Small intestine (tissue), 7 donors: ENCODE data around the gene CRMP1. TPM values are rescaled to one million over a fixed set of nuclear protein-coding genes. Genes with fewer than 3 reads are reported as not detected.

Source experiments
- DNase-seq, 2 donors: peaks; one replicate each; pipeline versions ENCODE4 v3.0.0 to v3.0.0-alpha.2; 2013
- FAIRE-seq: peaks from 2 replicates; lab custom pipeline; 2012; peaks lifted over from hg19 to GRCh38; lab: Jason Lieb, UNC
- H3K27ac ChIP-seq, 3 donors: one replicate each; pipeline ENCODE4 v1.5.1; 2013; ENCODE audit warnings: low read length in 2 of 3, mild to moderate bottlenecking in 2 of 3, control low read depth in 1 of 3, inconsistent platforms in 1 of 3, low read depth in 1 of 3, moderate library complexity in 1 of 3
- H3K27me3 ChIP-seq, 3 donors: one replicate each; pipeline ENCODE4 v1.6.1; 2013; ENCODE audit warnings: low read length in 3 of 3, inconsistent platforms in 1 of 3; ENCODE audit not compliant: control insufficient read depth in 3 of 3, insufficient read depth in 3 of 3
- H3K36me3 ChIP-seq, 3 donors: one replicate each; pipeline ENCODE4 v1.6.1; 2013; ENCODE audit warnings: low read length in 3 of 3, inconsistent platforms in 1 of 3, low read depth in 1 of 3, mild to moderate bottlenecking in 1 of 3, moderate library complexity in 1 of 3; ENCODE audit not compliant: control insufficient read depth in 3 of 3, insufficient read depth in 2 of 3
- H3K4me1 ChIP-seq, 3 donors: one replicate each; pipeline ENCODE4 v1.6.1; 2013; ENCODE audit warnings: low read length in 2 of 3, inconsistent platforms in 1 of 3, low read depth in 1 of 3, mild to moderate bottlenecking in 1 of 3, moderate library complexity in 1 of 3; ENCODE audit not compliant: control insufficient read depth in 3 of 3, insufficient read depth in 2 of 3
- H3K4me3 ChIP-seq, 3 donors: one replicate each; pipeline ENCODE4 v1.5.1; 2013; ENCODE audit warnings: low read length in 3 of 3, control low read depth in 1 of 3, inconsistent platforms in 1 of 3, low read depth in 1 of 3, mild to moderate bottlenecking in 1 of 3, moderate library complexity in 1 of 3
- H3K9me3 ChIP-seq, 2 donors: one replicate each; pipeline ENCODE4 v1.6.1; 2013; ENCODE audit warnings: low read depth in 1 of 2, low read length in 1 of 2; ENCODE audit not compliant: control insufficient read depth in 2 of 2, insufficient read depth in 1 of 2
- WGBS, 3 donors: extraction: QIAGEN DNeasy Blood & Tissue Kit; methylation state at CpG; one replicate each; pipeline ENCODE4 v1.1.7; 2013; 5-methylcytosine and 5-hydroxymethylcytosine counted together
- polyA plus RNA-seq, 4 donors: library from polyadenylated mRNA; stranded (reverse) in 3 of 4; unstranded in 1 of 4; fragments of 200-250 nt in 3 of 4; fragments of 120-200 nt in 1 of 4; gene quantifications; one replicate each; pipeline versions ENCODE4 v1.2.1 to v1.2.3, GENCODE V29; 2013
- donor health status: healthy with polysubstance abuse.
- donor health status: control.
- donor health status: control.
- donor health status: Bipolar disorder and iron deficiency.
- donor health status: healthy.

The CRMP1 gene
- polyA plus RNA-seq, 4 donors = 0.22 to 9.1 (median 3.9) TPM

DNA sequence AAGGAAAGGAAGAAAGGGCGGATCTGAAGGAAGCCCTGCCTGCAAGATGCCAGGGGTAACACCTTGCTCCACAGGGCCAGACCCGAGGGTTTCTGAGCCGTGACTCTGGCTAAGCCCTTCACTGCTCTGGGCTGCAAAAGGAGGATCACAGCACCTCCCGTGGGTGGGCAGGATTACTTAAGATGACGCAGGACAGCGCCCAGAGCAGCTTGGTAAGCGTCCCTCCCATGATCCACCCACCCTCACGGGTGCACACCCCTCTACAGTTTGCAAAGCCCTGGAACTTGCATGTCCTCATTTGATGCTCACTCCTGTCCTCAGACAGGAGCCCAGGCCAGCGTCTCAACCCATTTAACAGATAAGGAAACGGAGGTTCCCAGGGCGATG, 64.9 kb downstream of the CRMP1 start:
- H3K4me3 ChIP-seq = no peak overlapping the region
- no peak for DNase-seq
- 78 to 84% (median 81%) methylated on average over 11 of the region's 11 CpGs for WGBS, 3 donors
- H3K36me3 ChIP-seq = peaks cover 0 to 6% (median 0%) of the 10 kb centered on the region in 3 donors
- no peaks in the 10 kb centered on the region for H3K9me3 ChIP-seq
- no peak overlapping the region for H3K27ac ChIP-seq
- no peaks in the 10 kb centered on the region for H3K27me3 ChIP-seq
- no peaks in the 10 kb centered on the region for H3K4me1 ChIP-seq
- FAIRE-seq = no peak

DNA sequence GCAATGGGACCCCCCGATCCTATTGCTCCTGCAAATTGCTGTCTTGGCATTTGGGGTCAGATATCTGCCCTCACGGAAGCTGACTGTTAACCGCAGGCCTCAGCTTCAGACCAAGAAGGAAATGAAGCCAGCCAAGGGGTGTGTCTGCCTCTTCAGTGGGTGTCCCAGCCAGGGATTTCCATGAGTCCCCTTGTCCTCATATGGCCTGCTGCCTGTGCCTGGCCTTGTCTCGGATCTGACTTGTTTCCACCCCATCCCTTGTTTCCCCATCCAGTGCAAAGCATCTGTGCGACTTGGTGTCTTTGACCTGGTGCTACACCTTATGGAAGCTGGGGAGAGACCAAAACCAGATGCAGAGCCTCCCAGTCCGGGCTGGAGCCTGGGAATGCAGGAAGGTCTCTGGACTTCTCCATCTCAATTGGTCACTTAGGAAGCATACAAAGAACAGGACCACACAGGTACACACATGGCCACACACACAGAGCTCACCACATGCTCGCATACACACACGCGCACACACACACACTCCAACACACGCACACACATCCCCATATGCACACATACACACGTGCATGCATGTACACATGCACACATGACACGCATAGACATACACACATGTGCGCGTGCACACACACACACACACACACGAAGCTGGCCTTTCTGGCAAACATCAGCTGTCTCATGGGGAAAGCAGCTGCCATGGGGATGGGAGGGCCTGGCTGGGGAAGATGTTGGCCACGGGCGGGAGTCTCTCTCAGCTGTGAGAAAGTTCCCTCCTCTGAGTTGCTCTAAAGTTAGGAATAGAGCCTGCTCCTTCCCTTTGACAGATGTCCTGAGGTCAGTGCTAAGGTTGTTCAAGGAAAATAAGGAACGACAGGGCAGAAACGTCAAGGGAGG, 65.5 kb downstream of the CRMP1 start:
- 63 to 78% (median 73%) methylated on average over 19 of the region's 19 CpGs for WGBS, 3 donors
- H3K9me3 ChIP-seq = no peaks in the 10 kb centered on the region
- FAIRE-seq (no peak), DNase-seq (no peak)
- H3K4me1 ChIP-seq = no peaks in the 10 kb centered on the region
- H3K4me3 ChIP-seq = no peak overlapping the region
- H3K27me3 ChIP-seq = no peaks in the 10 kb centered on the region
- no peak overlapping the region for H3K27ac ChIP-seq
- peaks cover 0 to 6% (median 0%) of the 10 kb centered on the region in 3 donors for H3K36me3 ChIP-seq

DNA sequence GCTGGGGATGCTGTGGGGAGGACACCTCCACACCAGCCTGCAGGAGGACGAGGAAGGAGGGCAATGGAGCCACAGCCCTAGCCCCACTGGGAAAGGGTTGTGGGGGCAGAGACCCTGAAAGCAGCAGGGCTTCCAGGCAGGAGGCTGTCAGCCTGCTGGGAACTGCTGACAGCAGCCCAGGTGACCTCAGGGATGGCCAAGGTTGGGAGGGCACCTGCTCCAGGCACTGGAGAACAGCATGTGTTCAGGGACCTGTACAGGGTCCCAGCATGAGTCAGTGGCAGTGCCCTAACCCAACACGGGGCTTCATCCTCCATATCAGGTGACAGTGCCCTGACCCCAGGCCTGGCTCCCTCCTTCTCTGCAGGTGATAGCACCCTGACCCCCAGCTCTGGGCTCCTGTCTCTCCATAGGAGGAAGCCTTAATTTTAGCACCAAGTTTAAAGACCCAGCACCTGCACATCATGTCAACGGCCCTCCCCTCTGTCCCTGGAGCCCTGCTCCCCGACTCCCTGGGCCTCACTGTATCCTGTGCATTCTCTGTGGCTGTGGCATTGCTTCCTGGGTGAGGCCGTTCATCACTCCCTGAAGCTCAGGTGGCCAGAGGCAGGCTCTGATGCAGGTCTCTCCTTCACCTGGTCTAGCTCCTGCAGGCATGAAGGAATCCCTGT, 66.3 kb downstream of the CRMP1 start:
- H3K27ac ChIP-seq = no peak overlapping the region
- no peaks in the 10 kb centered on the region for H3K4me1 ChIP-seq
- DNase-seq (no peak), FAIRE-seq (no peak)
- no peak overlapping the region for H3K4me3 ChIP-seq
- H3K36me3 ChIP-seq = peaks cover 0 to 6% (median 0%) of the 10 kb centered on the region in 3 donors
- WGBS, 3 donors = 44 to 50% (median 49%) methylated on average over 5 of the region's 5 CpGs
- H3K27me3 ChIP-seq = no peaks in the 10 kb centered on the region
- no peaks in the 10 kb centered on the region for H3K9me3 ChIP-seq

DNA sequence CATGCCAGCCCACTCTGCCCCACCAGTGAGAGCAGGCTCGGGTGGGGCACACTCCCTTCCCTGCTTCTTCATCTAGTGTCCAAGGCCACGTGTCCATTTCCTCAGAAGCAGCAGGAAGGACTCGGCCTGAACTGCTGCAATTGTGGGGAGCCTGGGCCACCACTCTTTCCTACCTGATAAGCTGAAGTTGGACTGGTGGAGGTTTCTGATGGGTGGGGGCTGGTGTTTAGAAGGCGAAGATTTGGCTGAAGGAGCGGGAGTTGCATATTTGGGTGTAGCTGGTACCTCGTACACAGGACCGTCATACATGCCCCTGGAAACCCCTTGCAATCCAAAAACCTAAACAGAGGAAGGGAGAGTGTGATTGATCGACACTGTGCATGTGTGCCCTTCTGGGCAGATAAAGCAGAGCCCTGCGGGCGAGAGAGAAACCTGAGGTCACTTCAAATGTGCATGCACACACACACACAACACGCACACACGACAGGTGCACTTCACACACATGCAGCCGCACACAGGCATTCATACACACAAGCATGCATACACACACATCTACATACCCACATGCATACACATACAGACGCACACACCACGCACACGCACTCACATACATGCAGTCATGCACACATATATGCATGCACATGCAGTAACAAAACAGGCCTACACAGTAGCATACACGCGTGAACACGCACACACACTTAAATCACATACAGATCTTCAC, 67.4 kb downstream of the CRMP1 start:
- no peaks in the 10 kb centered on the region for H3K9me3 ChIP-seq
- H3K27me3 ChIP-seq = no peaks in the 10 kb centered on the region
- WGBS, 3 donors = 87% methylated on average over 19 of the region's 19 CpGs
- DNase-seq = no peak
- no peak for FAIRE-seq
- no peaks in the 10 kb centered on the region for H3K4me1 ChIP-seq
- no peak overlapping the region for H3K4me3 ChIP-seq
- no peak overlapping the region for H3K27ac ChIP-seq
- H3K36me3 ChIP-seq = peaks cover 0 to 12% (median 0%) of the 10 kb centered on the region in 3 donors

DNA sequence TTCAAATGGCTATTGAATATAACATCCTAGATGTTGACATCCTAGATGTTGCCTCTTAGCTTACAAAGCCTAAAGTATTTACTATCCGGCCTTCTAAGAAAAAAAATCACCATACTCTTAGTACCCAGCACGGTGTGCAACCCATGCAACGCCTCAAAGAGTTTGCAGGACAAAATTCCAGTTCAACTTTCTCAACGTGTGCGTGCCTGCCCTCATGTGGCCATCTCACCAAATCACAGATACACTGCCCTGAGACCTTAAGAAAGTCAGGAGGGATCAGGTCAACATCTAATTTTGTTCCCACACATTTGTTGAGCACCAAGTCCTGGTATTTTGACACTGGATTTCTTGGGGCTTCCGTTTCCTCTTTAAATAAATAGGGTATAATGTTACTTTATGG, 68.3 kb downstream of the CRMP1 start:
- Histone ChIP-seq H3K4me3 (no peak overlapping the region), H3K27me3 (no peaks in the 10 kb centered on the region), H3K27ac (no peak overlapping the region), H3K36me3 (peaks cover 0 to 14% (median 0%) of the 10 kb centered on the region in 3 donors), H3K9me3 (no peaks in the 10 kb centered on the region), H3K4me1 (no peaks in the 10 kb centered on the region)
- DNase-seq (peak in 1 of 2 donors; percentile 13), FAIRE-seq (no peak)
- 60 to 71% (median 62%) methylated on average over 6 of the region's 6 CpGs for WGBS, 3 donors

- no peaks in the 10 kb centered on the region for H3K9me3 ChIP-seq
- FAIRE-seq = no peak
- H3K4me3 ChIP-seq = no peak overlapping the region
- no peak for DNase-seq
- H3K27ac ChIP-seq = no peak overlapping the region
- 77 to 85% (median 83%) methylated on average over 7 of the region's 7 CpGs for WGBS, 3 donors
- no peaks in the 10 kb centered on the region for H3K27me3 ChIP-seq
- no peaks in the 10 kb centered on the region for H3K4me1 ChIP-seq
- peaks cover 0 to 14% (median 0%) of the 10 kb centered on the region in 3 donors for H3K36me3 ChIP-seq
These were observed 68.7 kb downstream of the CRMP1 start for GRCh38 chr4:5824227-5824626.

GRCh38 chr4:5823542-5824211, 69.2 kb downstream of the CRMP1 start:
- peaks cover 0 to 14% (median 0%) of the 10 kb centered on the region in 3 donors for H3K36me3 ChIP-seq
- no peak for FAIRE-seq
- H3K27me3 ChIP-seq = no peaks in the 10 kb centered on the region
- H3K9me3 ChIP-seq = no peaks in the 10 kb centered on the region
- DNase-seq = no peak
- H3K27ac ChIP-seq = no peak overlapping the region
- no peak overlapping the region for H3K4me3 ChIP-seq
- 79 to 88% (median 80%) methylated on average over 10 of the region's 10 CpGs for WGBS, 3 donors
- H3K4me1 ChIP-seq = no peaks in the 10 kb centered on the region

GRCh38 chr4:5822619-5823018, 70.3 kb downstream of the CRMP1 start:
- 52 to 66% (median 65%) methylated on average over 5 of the region's 5 CpGs for WGBS, 3 donors
- no peak for FAIRE-seq

More at GRCh38 chr4:5822619-5823018, 70.3 kb downstream of the CRMP1 start:
- Histone ChIP-seq H3K4me3 (no peak overlapping the region), H3K36me3 (peaks cover 0 to 14% (median 0%) of the 10 kb centered on the region in 3 donors), H3K9me3 (no peaks in the 10 kb centered on the region), H3K27ac (no peak overlapping the region), H3K27me3 (no peaks in the 10 kb centered on the region), H3K4me1 (no peaks in the 10 kb centered on the region)
- no peak for DNase-seq
